ENCODE results near the gene PARS2. TPM values are rescaled to one million over a fixed set of nuclear protein-coding genes. Genes with fewer than 3 reads are reported as not detected.

PARS2 gene
- total and polyA plus RNA-seq, 2 of the 4 experiments (the other 2 are of a cell fraction): 3.4 to 6.3 TPM

DNA sequence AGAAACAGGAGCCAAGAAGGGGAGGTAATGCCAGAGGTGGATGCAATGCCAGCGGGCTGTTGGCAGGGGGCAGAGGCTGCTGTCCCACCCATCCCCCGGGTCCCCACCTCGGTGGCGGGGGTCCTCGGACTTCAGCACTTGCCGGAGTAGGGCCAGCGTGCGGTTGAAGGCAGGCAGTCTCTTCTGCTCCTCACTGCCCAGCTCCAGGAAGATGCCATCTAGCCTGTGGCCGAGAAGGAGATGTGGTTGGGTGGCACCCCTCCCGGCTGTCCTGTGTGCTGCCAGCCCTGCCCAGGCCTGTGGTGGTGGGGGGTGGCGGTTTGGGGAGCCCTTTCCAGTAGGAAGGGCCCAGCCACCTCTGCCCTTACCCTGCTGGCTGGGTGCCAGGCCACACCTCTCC, 23.3 kb upstream of the PARS2 start:
- Histone ChIP-seq H3K36me3 (ENCODE audit: control insufficient read depth, insufficient read depth, low read length) (no peaks in the 10 kb centered on the region), H3K4me3 (ENCODE audit: insufficient read depth, low read depth, low read length) (no peak overlapping the region), H2AFZ (replicated peaks; ENCODE audit: low read length, poor library complexity) (no peak overlapping the region), H3K9ac (ENCODE audit: low read depth, low read length) (no peak overlapping the region), H4K8ac (ENCODE audit: low read depth in 2 of 2, low read length in 2 of 2) (no peak overlapping the region), H3K9me1 (ENCODE audit: insufficient read depth, low read length) (no peaks in the 10 kb centered on the region), H2AK5ac (ENCODE audit: low read depth, low read length) (no peak overlapping the region), H3K27me3 (ENCODE audit: control insufficient read depth, insufficient read depth, low read length) (peaks cover 65% of the 10 kb centered on the region), H4K5ac (ENCODE audit: low read depth, low read length) (no peak overlapping the region), H4K91ac (ENCODE audit: insufficient read depth, low read depth, low read length) (no peak overlapping the region), H3K79me1 (ENCODE audit: low read depth in 1 of 2, low read length in 2 of 2) (no peaks in the 10 kb centered on the region), H3K9me3 (ENCODE audit: control insufficient read depth, insufficient read depth, low read length) (peaks cover 3% of the 10 kb centered on the region), H4K20me1 (ENCODE audit: insufficient read depth, low read length) (no peaks in the 10 kb centered on the region), H3K23ac (ENCODE audit: low read depth, low read length) (no peak overlapping the region), H3K27ac (ENCODE audit: insufficient read depth, low read length) (no peak overlapping the region), H3K4ac (ENCODE audit: low read depth, low read length) (no peak overlapping the region), H3K4me1 (ENCODE audit: control insufficient read depth, insufficient read depth, low read length) (no peaks in the 10 kb centered on the region), H3K18ac (ENCODE audit: low read depth, low read length) (no peak overlapping the region), H2AK9ac (replicated peaks; ENCODE audit: low read depth, low read length, poor library complexity) (no peak overlapping the region), H2BK5ac (ENCODE audit: low read depth, low read length, poor library complexity, severe bottlenecking) (no peak overlapping the region), H3K56ac (ENCODE audit: extremely low read depth, insufficient read depth, low read length) (no peak overlapping the region), H3K14ac (replicated peaks; ENCODE audit: low read depth, low read length) (no peak overlapping the region), H2BK120ac (ENCODE audit: low read depth, low read length) (no peak overlapping the region), H2BK20ac (ENCODE audit: low read depth, low read length) (no peak overlapping the region), H2BK15ac (ENCODE audit: low read depth, low read length) (no peak overlapping the region), H3K4me2 (ENCODE audit: low read depth, low read length) (no peak overlapping the region)
- WGBS, 2 experiments (ENCODE audit: extremely low coverage in 2 of 2, insufficient read length in 1 of 2): 60% methylated on average over 4 of the region's 11 CpGs; no CpG with 5 or more reads in 1 of the 2 experiments
- BruUV-seq (replicated peaks): no TSS peak
- TF ChIP-seq POLR2A (IDR thresholded peaks at IDR 0.05; ENCODE audit: low read depth, low read length) (no peak), SMC3 (IDR thresholded peaks at IDR 0.05; ENCODE audit: low read depth, low read length) (no peak)
- DNase-seq (no peak), ATAC-seq (ENCODE audit: low read depth) (no peak)
- dilution Hi-C loops (cut with HindIII; ENCODE audit: low sequenced_read_pairs, unreplicated experiment): no loop called here
- intact Hi-C loops (cut with micrococcal nuclease): no loop called here
- in situ Hi-C loops (cut with MboI; ENCODE audit: low sequenced_read_pairs): loop anchor here (25.0 kb wide), 1 partner anchor 925 kb away; no protein-coding TSS in a partner anchor
- CTCF ChIA-PET: no interaction called here
- POLR2A ChIA-PET (ENCODE audit: unreplicated experiment): no interaction called here
